ENCODE data around the gene PHF20.
A peak's percentile ranks its signal among the peaks of the same experiment; 100 is the strongest.
"Not testable (repeated sequence)": the region's sequence is repeated elsewhere in the genome, so short reads cannot be mapped to it uniquely, and the experiment has no call there.

The PHF20 gene

DNA sequence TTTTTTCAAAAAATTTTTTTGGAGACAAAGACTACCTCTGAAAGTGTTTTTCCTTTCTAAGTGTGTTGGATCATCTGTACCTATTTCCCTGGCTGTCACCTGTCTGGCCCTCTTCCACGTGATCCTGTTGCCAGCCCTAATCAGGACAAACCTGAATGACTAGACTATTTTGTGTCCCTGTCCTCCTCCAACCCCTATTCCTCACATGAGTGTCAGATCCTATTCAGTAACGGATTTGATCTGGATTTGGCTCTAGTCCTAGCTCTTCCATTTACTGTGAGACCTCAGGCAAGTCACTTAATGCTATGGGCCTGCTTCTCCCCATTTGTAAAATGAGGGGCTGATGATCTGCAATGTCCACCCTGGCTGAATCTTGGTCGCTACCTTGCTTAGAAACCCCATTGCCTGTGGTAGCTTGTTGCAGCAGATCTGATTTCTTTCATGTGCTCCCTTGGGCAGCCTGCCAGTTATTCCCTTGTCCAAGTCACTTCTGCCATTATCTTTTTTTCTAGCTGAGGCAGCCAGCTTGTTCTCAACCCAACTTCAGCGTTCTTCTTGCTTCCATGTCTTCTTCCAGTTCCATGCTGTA is 4.8 kb downstream of the PHF20 start:
- DNase-seq (ENCODE audit: low spot score), result no peak

DNA sequence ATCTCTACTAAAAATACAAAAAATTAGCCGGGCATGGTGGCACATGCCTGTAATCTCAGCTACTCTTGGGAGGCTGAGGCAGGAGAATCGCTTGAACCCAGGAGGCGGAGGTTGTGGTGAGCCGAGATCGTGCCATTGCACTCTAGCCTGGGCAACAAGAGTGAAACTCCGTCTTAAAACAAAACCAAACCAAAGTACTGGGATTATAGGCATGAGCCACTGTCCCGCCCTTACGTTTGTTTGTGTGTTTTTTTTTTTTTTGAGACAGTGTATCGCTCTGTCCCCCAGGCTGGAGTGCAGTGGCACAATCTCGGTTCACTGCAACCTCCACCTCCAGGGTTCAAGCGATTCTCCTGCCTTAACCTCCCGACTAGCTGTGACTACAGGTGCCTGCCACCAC is 12.0 kb downstream of the PHF20 start:
- DNase-seq (ENCODE audit: low spot score), result not testable (repeated sequence)

DNA sequence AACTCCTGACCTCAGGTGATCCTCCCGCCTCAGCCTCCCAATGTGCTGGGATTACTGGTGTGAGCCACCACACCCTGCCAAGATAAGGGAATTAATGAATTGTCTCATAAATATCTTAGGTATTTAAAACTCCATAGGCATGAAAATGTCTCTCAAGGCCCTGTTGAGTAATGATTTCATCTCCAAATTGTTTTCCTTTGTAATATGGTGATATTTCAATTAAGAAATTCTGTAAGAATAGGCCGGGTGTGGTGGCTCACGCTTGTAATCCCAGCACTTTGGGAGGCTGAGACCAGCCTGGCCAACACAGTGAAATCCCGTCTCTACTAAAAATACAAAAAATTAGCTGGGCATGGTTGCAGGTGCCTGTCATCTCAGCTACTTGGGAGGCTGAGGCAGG is 13.7 kb downstream of the PHF20 start:
- DNase-seq (ENCODE audit: low spot score), result not testable (repeated sequence)

DNA sequence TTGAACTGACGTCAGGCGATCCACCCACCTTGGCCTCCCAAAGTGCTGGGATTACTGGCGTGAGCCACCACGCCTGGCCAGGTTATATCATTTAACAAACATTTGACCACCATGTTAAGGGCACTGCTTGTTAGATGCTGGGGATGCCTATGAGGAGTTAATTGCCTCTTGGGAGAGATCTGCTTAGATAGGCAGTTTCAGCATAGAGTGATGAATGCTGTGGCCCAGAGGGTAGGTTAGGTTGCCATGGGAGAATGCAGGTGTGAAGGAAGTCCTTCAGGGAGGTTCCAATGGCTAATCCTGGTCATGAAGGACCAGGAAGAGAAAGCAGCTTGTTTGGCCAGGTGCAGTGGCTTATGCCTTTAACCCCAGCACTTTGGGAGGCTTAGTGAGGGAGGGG is 17.0 kb downstream of the PHF20 start:
- DNase-seq (ENCODE audit: low spot score), result no peak

DNA sequence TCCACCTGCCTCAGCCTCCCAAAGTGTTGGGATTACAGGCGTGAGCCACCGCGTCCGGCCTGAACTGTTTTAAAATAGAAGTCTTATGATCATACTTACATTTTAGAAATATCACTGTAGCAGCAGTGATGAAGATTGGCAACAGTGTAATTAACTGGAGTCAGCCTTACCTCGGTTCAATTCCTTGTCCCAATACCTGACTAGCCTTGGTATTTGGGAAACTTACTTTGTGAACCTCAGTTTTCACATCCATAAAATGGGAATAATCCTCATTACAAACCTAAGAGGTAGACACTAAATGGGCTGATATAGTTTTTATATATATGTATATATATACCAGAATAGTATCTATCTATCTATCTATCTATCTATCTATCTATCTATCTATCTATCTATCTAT is 19.3 kb downstream of the PHF20 start:
- no peak for DNase-seq (ENCODE audit: low spot score)

DNA sequence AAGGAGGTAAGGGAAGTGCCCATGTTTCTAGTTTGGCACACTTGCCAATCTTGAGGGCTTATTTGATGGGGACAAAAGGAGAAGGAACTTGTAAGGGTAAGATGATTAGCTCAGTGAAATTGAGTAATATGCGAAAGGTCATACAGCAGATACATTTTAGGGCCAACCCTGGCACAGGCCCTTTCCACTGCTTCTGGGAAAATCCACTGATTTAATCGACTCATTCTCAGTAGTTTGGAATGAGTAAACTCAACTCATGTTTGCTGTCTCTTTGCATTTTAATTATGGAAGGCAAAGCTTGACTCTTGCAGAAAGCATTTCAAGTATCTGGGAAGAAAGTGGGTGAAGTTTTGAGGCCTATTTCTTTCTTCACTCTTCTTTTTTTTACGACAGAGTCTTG is 20.0 kb downstream of the PHF20 start:
- DNase-seq (ENCODE audit: low spot score), result no peak

DNA sequence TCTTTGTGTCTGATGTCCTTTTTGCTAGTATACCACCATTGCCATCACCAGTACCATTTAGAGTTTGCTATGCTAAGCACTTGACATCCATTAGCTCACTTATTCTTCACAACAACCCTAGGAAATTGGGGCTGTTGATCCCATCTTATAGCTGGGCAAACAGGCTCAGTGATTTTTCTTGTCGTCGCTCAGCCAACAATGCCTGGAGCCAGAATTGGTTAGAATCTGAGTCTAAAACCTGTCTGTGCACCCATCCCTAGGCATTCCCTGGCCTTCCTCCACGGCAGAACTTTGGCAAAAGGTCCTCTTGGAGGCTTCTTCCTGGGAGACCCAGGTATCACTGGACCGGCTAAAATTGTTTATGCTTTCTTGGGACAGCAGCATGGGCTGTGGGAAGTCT is 20.9 kb downstream of the PHF20 start:
- DNase-seq (ENCODE audit: low spot score), result no peak

DNA sequence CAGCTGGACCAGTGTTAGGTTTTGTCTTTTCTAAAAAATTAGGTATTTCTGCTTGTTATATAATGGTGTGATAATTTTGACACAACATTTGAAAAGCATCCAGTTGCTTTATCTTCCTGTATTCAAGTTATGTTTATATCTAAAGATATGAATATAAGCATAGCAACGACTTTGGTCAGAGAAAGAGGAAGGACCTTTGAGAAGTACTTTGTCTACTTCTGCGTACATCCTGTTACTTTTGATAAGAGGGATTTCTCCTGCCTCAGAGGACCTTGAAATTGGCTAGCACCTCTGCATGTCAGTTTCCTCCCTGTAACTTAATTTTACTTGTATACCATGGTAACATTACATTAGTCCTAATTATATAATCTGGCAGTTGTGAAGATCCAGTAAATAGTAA is 24.8 kb downstream of the PHF20 start:
- no peak for DNase-seq (ENCODE audit: low spot score)

DNA sequence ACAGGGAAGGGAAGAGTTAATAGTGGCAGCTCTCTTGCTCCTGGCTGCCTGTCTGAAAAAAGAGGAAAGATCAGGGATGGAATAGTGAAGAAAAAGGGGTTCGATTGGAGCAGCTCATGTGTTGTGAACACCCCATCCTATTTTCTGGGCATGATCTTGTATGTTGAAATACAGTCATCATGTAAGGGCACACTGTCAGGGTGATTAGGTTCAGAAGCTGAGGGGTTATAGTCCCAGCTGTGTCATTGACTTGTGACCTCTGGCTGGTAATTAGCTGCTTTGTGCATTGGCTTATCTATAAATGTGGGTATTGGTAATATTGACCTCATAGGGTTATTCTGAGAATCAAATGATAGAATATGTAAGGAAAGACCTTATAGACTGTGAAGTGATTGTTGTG is 30.1 kb downstream of the PHF20 start:
- no peak for DNase-seq (ENCODE audit: low spot score)

DNA sequence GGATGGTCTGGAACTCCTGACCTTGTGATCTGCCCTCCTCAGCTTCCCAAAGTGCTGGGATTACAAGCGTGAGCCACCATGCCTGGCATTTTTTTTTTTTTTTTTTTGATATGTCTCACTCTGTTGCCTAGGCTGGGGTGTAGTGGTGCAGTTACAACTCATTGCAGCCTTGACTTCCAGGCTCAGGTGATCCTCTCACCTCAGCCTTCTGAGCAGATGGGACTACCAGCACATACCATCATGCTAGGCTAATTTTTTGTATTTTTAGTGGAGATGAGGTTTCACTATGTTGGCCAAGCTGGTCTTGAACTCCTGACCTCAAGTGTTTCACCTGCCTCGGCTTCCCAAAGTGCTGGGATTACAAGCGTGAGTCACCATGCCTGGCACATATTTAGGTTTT is 34.3 kb downstream of the PHF20 start:
- DNase-seq (ENCODE audit: low spot score), result no peak

DNA sequence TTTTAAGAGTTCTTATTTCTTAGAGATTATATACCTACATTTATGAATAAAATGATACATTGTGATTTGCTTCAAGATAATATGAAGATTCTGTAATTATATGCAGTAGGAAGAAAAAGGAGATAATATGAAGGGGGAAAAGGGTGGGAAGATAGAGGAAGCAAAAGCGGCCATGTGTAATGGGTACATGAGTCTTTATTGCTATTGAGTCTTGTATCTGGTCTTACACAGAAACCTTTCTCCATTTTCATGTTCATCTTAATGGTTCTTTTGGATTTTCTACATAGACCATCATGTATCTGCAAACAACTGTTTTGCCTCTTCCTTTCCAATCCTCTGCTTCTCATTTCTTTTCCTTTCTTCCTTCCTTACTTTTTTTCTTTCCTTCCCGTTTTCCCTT is 36.1 kb downstream of the PHF20 start:
- DNase-seq (ENCODE audit: low spot score), result no peak

DNA sequence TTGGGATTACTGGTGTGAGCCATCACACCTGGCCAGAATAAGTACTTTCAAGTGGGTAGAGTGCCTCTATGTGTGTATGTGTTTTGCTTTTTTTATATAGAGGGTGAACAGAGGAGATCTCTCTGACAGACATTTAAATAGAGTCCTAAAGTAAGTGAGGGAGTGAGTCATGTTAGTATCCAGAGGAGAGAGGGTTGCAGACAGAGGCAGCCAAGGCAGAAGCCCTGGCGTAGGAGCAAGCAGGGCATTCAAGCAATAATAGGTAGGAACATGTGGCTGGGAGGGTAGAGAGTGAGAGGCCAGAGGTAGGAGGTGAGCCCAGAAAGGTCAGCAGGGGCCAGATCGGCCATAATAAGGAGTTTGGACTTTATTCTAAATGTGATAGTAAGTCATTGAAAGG is 48.9 kb downstream of the PHF20 start:
- no peak for DNase-seq (ENCODE audit: low spot score)

DNA sequence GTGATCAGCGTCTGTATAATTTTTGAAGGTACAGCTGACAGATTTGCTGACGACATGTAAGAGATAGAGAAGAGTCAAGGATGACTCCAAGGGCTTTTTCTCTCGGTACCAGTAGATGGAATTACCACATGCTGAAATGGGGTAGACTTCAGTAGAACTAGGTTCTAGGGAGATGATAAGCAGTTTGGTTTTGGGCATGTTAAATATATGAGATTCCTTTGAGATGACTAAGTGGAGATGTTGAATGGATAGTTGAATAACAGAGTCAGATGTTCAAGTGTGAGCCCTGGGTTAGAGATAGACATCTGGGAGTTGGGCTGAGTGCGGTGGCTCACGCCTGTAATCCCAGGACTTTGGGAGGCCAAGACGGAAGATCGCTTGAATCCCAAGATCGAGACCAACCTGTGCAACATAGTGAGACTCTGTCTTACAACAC is 50.0 kb downstream of the PHF20 start:
- DNase-seq (ENCODE audit: low spot score), result peak; percentile 13

DNA sequence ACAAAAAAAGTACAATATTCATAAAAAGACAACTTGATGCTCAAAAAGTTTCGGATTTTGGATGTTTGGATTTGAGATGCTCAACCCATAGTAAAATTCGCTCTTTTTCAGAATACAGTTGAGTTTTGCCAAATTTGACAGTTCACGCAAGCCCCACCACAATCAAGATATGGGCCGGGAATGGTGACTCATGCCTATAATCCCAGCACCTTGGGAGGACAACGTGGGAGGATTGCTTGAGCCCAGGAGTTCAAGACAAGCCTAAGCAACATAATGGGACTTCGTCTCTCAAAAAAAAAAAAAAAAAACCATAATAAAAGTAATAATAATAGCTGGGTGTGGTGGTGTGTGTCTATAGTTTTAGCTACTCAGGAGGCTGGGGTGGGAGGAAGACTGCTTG is 51.3 kb downstream of the PHF20 start:
- no peak for DNase-seq (ENCODE audit: low spot score)

DNA sequence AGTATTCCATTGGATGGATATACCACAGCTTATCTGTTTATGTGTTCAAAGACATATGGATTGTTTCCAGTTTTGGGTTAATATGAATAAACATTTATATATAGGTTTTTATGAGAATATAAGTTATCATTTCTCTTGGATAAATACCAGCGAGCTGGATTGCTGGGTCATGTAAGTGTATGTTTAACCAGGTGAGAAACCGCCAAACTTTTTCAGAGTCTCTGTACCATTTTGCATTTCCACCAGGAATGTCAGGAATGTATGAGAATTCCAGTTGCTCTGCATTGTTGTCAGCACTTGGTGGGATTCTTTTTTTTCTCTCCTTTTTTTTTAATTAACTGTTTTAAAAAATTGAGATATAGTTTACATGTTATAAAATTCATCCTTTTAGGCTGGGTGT is 52.1 kb downstream of the PHF20 start:
- no peak for DNase-seq (ENCODE audit: low spot score)

DNA sequence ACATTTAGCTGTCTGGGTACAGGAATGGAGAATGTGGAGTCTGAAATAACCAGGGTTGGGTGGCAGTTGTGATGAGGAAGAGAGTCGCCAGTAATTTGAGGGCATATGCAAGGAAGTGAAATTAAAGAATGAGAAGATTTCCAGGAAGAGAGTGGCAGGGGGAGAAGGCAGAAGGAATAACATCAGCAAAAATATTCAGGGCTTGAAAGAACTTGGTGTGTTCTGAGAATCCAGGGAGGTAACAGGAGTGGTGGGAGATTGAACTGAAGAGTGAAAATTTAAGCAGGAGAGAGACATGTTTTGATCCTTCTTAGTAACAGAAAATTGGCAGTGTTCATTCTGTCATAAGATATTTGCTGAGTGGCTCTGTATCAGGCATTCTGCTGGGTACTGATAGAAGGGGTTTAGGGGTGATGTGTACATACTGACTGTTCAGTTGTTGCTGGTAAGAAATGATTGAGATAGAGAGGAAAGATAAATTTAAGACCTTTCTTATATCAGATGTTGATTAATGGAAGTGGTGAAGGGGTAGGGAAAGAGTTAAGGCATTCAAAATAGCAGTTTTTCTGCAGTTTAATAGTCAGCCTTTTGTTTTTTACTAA is 54.7 kb downstream of the PHF20 start:
- DNase-seq (ENCODE audit: low spot score), result no peak

DNA sequence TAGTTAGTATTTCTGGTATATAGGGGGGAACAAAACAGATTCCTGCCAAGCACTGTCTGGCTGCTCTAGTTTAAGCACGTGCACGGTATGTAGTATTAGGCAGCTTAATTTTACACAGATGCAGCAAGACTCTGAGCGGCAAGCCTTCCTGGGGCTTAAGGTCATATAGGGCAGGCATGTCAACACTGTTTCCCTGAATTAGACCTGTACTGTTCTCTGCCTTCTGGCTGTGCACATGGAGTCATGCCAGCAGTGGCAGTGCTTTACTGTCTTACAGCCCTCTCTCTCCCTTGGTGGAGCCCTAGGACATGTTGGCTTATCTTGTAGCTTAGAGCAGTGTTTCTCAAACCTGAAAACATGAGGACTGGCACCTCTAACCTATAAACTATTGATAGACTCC is 56.6 kb downstream of the PHF20 start:
- no peak for DNase-seq (ENCODE audit: low spot score)

DNA sequence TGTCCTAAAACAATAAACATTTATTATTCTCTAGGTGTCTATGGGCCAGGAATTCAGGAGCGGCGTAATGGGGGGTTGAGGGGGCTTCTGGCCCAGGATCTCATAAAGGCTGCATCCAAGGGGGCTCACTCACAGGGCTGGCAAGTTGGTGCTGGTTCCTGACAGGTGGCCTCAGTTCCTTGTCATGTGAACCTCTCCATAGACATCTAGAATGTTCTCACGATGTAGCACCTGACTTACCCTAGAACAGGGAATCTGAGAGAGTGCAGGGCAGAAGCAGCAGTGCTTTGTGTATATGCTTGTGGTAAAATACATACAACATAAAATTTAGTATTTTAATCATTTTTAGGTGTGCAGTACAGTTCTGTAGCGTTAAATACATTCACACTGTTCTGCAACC is 57.1 kb downstream of the PHF20 start:
- DNase-seq (ENCODE audit: low spot score), result no peak

DNA sequence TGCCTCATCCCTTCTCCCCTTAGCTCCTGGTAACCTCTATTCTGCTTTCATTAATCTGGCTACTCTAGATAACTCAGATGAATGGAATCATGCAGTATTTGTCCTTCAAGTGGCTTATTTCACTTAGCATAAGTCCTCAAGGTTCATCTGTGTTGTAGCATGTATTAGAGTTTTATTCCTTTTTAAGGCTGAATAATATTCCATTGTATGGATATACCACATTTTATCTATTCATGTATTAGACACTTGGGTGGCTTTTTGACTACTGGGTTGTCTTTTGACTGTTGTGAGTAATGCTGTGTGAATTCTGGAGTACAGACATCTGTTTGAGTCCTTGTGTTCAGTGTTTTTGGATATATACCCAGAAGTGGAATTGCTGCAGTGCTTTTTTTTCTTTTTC is 58.4 kb downstream of the PHF20 start:
- DNase-seq (ENCODE audit: low spot score), result no peak

DNA sequence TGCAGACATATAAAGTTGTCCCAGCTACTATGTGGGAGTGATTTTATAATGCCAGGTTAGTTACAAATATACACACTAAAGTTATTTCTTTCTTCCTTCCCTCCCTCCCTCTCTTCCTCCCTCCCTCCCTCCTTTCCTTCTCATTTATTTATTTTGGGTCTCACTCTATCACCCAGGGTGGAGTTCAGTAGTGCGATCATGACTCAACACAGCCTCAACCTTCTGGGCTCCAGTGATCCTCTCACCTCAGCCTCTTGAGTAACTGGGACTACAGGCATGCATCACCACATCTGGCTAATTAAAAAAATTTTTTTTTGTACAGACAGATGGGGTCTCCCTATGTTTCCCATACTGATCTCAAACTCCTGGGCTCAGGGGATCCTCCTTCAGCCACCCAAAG is 59.2 kb downstream of the PHF20 start:
- DNase-seq (ENCODE audit: low spot score), result no peak

DNA sequence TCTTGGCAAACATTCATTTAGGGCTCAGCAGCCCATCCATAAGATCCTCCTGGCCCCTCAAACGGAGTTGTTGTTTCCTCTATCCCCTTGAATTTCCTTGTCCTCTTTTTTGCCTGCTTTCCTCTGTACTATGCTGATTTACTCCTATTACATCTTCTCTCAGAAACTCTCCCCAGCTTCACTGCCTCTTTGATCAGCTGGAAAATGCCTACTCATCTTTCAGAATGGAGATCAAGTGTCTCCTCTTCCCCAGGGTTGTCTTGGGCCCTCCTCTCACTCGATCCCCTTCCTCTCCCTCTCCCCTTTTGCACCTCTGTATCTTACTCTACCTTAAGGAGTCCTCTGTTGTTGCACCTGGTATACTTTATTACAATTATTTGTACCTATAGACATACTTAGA is 60.2 kb downstream of the PHF20 start:
- DNase-seq (ENCODE audit: low spot score), result no peak

DNA sequence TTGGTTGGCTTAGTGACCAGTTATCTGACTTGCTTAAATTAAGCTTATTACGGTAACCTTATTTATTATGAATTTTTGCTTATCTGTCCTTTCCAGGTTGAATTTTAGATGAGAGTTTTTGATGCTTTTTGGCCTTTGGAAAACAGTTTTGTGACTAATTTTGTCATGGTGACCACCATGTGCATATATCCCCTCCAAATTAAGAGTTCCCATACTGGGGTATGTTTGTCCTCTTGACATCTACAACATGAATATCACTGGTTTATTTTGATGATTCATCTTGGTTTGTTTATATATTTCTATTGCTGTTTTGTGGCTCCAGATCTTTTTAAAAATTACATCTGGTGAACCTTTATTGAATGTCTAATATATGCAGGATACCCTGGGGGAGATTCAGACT is 61.4 kb downstream of the PHF20 start:
- no peak for DNase-seq (ENCODE audit: low spot score)

DNA sequence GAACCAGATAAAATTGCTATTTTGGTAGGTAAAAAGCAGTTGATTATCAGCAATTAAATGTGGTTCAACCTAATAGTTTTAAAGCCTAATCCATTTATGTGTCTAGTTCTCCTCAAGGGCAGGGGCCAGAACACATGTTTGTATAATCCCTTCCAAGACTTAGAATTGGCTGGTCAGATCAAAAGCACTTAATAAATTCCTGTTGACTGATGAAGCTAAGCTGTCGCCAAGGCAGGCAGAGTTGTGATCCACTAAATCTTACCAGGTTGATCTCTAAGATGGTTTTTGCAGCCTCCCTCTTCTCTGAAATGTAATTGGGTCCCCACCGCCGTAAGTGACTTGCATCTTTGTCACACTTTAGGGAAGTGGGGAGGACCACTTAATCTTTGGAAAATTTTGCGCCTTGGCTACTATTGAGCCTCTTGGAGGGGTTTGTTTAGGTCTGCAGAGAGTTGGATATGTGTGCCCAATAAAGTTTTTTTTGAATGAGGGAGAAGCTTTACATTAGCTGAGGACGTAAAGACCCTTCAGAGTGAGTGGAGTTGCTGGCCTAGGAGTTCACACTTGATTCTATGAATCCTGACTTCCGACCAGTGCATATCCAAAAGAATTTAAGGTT is 65.9 kb downstream of the PHF20 start:
- no peak for DNase-seq (ENCODE audit: low spot score)

DNA sequence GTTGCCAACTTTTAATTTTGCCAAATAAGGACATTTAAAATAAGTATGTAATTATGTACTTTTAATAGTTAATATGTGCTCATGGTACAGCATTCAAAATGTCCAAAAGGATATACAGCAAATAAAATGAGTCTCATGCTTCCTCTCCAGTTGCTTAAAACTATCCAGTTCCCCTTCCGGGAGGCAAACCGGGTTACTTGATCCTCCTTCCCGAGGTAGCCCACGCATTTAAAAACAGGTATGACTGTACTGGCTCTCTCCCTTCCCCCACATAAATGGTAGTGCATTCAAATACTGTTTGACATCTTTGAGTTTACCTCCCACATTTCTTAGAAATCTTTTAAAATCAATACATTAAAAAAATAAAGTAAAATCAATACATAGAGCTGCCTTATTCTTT is 66.4 kb downstream of the PHF20 start:
- no peak for DNase-seq (ENCODE audit: low spot score)

All from putamen (tissue), 1 donor.